ENCODE data around the gene KRTAP29-1. TPM values are rescaled to one million over a fixed set of nuclear protein-coding genes. Genes with fewer than 3 reads are reported as not detected.
A peak's percentile ranks its signal among the peaks of the same experiment; 100 is the strongest.

KRTAP29-1 gene
- total and polyA plus RNA-seq, 2 donors (not counting 1 experiment from before 2014, with no cell fraction given) = not detected

DNA sequence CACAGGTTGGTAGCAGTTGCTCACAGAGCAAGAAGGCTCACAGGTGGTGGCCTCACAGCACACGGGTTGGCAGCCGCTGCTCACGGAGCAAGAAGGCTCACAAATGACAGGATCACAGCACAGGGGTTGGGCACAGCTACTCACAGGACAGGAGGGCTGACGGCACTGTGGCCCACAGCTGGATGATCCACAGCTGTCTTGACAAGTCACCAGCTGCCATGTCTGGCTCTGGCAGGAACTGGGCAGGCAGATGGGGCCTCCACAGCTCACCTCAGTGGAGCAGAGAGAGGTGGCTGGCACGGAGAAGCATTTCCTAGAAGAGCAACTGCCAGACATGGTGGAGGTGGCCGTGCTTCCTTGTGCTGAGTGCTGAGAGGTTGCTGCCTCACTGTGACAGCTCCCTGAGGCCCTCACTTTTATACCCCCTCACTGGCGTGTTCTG is 6.3 kb upstream of the KRTAP29-1 start, which contains the start of gene KRTAP16-1:
Gene KRTAP16-1 (minus strand): TSS at position 392 of the 442 bp plus-strand sequence. CDS start 56 bp downstream, at position 336.
- H3K4me1 ChIP-seq (ENCODE audit: control insufficient read depth, extremely low read depth, insufficient read depth, low read length) = no peaks in the 10 kb centered on the region
- no peak for DNase-seq (ENCODE audit: low read depth in 2 of 2)
- peaks cover 9% of the 10 kb centered on the region for H3K27me3 ChIP-seq (ENCODE audit: control insufficient read depth, insufficient read depth, low read length)
- H4K20me1 ChIP-seq (ENCODE audit: control insufficient read depth, extremely low read depth, insufficient read depth, low read length) = no peaks in the 10 kb centered on the region
- H3K9me3 ChIP-seq (ENCODE audit: control insufficient read depth, insufficient read depth, low read depth, low read length) = no peaks in the 10 kb centered on the region
- H2AFZ ChIP-seq (ENCODE audit: low read length) = no peak within 1 kb of the TSS
- no peak for TF ChIP-seq EZH2 (IDR thresholded peaks at IDR 0.05; ENCODE audit: low read length, missing control alignments)
- TF ChIP-seq, protein P1, sequence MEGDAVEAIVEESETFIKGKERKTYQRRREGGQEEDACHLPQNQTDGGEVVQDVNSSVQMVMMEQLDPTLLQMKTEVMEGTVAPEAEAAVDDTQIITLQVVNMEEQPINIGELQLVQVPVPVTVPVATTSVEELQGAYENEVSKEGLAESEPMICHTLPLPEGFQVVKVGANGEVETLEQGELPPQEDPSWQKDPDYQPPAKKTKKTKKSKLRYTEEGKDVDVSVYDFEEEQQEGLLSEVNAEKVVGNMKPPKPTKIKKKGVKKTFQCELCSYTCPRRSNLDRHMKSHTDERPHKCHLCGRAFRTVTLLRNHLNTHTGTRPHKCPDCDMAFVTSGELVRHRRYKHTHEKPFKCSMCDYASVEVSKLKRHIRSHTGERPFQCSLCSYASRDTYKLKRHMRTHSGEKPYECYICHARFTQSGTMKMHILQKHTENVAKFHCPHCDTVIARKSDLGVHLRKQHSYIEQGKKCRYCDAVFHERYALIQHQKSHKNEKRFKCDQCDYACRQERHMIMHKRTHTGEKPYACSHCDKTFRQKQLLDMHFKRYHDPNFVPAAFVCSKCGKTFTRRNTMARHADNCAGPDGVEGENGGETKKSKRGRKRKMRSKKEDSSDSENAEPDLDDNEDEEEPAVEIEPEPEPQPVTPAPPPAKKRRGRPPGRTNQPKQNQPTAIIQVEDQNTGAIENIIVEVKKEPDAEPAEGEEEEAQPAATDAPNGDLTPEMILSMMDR (conservative IDR thresholded peaks at IDR 0.05 in 1 of 2, IDR thresholded peaks at IDR 0.05 in 1 of 2; ENCODE audit: low read depth in 1 of 2, low read length in 2 of 2) = no peak
- no peak within 1 kb of the TSS for H3K4me3 ChIP-seq (replicated peaks in 1 of 4; ENCODE audit: control extremely low read depth in 1 of 4, insufficient read depth in 1 of 4, low read depth in 3 of 4, low read length in 4 of 4)
- H3K36me3 ChIP-seq (ENCODE audit: control insufficient read depth, insufficient read depth, low read length) = no peaks in the 10 kb centered on the region
- H3K27ac ChIP-seq (ENCODE audit: insufficient read depth, low read length) = no peak within 1 kb of the TSS
- H3K79me2 ChIP-seq (ENCODE audit: control insufficient read depth, insufficient read depth, low read length) = no peaks in the 10 kb centered on the region
- H3K4me2 ChIP-seq (ENCODE audit: extremely low read depth, insufficient read depth, low read length) = no peak within 1 kb of the TSS
- no peak within 1 kb of the TSS for H3K9ac ChIP-seq (ENCODE audit: insufficient read depth, low read length)

DNA sequence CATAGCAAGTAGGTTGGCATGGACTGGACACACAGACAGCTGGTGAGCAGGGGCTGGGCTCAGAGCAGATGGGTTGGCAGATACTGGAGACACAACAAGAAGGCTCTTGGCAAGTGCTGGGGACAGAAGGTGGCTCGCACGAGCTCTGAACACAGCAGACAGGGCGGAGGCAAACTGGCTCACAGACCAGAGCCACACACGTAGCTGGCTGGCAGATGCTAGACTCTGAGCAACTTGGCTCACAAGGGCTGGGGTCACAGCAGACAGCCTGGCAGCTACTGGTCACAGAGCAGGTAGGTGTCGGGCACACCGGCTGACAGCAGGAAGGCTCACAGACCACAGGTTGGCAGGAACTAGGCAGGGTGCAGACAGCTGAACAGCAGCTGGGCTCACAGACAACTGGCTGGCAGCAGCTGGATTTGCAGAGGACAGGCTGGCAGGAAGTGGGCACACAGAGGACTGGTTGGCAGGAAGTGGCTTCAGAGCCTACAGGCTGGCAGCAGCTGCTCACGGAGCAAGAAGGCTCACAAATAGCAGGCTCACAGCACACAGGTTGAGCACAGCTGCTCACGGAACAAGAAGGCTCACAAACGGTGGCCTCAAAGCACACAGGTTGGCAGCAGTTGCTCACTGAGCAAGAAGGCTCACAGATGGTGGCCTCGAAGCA is 5.7 kb upstream of the KRTAP29-1 start:
- Histone ChIP-seq H3K27ac (ENCODE audit: insufficient read depth, low read length) (no peak overlapping the region), H2AFZ (ENCODE audit: low read length) (no peak overlapping the region), H3K36me3 (ENCODE audit: control insufficient read depth, insufficient read depth, low read length) (no peaks in the 10 kb centered on the region), H3K4me1 (ENCODE audit: control insufficient read depth, extremely low read depth, insufficient read depth, low read length) (no peaks in the 10 kb centered on the region), H3K79me2 (ENCODE audit: control insufficient read depth, insufficient read depth, low read length) (no peaks in the 10 kb centered on the region), H3K9ac (ENCODE audit: insufficient read depth, low read length) (no peak overlapping the region), H3K9me3 (ENCODE audit: control insufficient read depth, insufficient read depth, low read depth, low read length) (no peaks in the 10 kb centered on the region), H3K27me3 (ENCODE audit: control insufficient read depth, insufficient read depth, low read length) (peaks cover 11% of the 10 kb centered on the region), H3K4me2 (ENCODE audit: extremely low read depth, insufficient read depth, low read length) (no peak overlapping the region), H3K4me3 (replicated peaks in 1 of 4; ENCODE audit: control extremely low read depth in 1 of 4, insufficient read depth in 1 of 4, low read depth in 3 of 4, low read length in 4 of 4) (no peak overlapping the region), H4K20me1 (ENCODE audit: control insufficient read depth, extremely low read depth, insufficient read depth, low read length) (no peaks in the 10 kb centered on the region)
- TF ChIP-seq, protein P1 (conservative IDR thresholded peaks at IDR 0.05 in 1 of 2, IDR thresholded peaks at IDR 0.05 in 1 of 2; ENCODE audit: low read depth in 1 of 2, low read length in 2 of 2) = no peak
- TF ChIP-seq EZH2 (IDR thresholded peaks at IDR 0.05; ENCODE audit: low read length, missing control alignments) = no peak
- no peak for DNase-seq (ENCODE audit: low read depth in 2 of 2)

DNA sequence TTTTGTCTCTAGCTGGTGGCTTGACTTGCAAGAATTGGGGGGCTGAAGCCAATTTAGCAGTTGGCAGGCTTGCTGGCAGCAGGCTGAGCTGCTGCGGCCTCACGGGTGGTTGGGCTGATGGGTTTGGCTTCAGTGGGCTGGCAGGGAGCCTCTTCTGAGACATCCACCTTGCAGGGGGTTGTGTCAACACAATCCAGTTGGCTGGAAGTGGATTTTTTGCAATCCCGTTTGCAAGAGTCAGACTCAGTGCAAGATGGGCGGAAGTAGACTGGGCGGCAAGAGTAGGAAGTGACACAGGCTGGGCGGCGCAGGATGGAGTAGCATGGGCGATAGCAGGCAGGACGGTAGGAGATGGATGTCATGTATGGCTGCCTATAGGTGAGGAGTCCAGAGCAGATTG is 5.0 kb upstream of the KRTAP29-1 start:
- Histone ChIP-seq H3K79me2 (ENCODE audit: control insufficient read depth, insufficient read depth, low read length) (no peaks in the 10 kb centered on the region), H3K4me3 (replicated peaks in 1 of 4; ENCODE audit: control extremely low read depth in 1 of 4, insufficient read depth in 1 of 4, low read depth in 3 of 4, low read length in 4 of 4) (no peak overlapping the region), H3K36me3 (ENCODE audit: control insufficient read depth, insufficient read depth, low read length) (no peaks in the 10 kb centered on the region), H2AFZ (ENCODE audit: low read length) (no peak overlapping the region), H4K20me1 (ENCODE audit: control insufficient read depth, extremely low read depth, insufficient read depth, low read length) (no peaks in the 10 kb centered on the region), H3K4me1 (ENCODE audit: control insufficient read depth, extremely low read depth, insufficient read depth, low read length) (no peaks in the 10 kb centered on the region), H3K27ac (ENCODE audit: insufficient read depth, low read length) (no peak overlapping the region), H3K9me3 (ENCODE audit: control insufficient read depth, insufficient read depth, low read depth, low read length) (no peaks in the 10 kb centered on the region), H3K4me2 (ENCODE audit: extremely low read depth, insufficient read depth, low read length) (no peak overlapping the region), H3K9ac (ENCODE audit: insufficient read depth, low read length) (no peak overlapping the region), H3K27me3 (ENCODE audit: control insufficient read depth, insufficient read depth, low read length) (peaks cover 16% of the 10 kb centered on the region)
- peak in 1 of 2 donors; percentile 79 for DNase-seq (ENCODE audit: low read depth in 2 of 2)
- TF ChIP-seq, protein P1 (conservative IDR thresholded peaks at IDR 0.05 in 1 of 2, IDR thresholded peaks at IDR 0.05 in 1 of 2; ENCODE audit: low read depth in 1 of 2, low read length in 2 of 2) = no peak
- no peak for TF ChIP-seq EZH2 (IDR thresholded peaks at IDR 0.05; ENCODE audit: low read length, missing control alignments)

All from fibroblast of lung (primary cell).